GM12874 (cell line): ENCODE data around the gene MPV17.

Source experiments
- TF ChIP-seq, protein P1 (sequence below): IDR thresholded peaks from 2 replicates; pipeline ENCODE4 v1.5.1; 2011; ENCODE audit warnings: low read depth, mild to moderate bottlenecking, control low read depth, low read length, moderate library complexity; ENCODE audit not compliant: insufficient read depth

The MPV17 gene

DNA sequence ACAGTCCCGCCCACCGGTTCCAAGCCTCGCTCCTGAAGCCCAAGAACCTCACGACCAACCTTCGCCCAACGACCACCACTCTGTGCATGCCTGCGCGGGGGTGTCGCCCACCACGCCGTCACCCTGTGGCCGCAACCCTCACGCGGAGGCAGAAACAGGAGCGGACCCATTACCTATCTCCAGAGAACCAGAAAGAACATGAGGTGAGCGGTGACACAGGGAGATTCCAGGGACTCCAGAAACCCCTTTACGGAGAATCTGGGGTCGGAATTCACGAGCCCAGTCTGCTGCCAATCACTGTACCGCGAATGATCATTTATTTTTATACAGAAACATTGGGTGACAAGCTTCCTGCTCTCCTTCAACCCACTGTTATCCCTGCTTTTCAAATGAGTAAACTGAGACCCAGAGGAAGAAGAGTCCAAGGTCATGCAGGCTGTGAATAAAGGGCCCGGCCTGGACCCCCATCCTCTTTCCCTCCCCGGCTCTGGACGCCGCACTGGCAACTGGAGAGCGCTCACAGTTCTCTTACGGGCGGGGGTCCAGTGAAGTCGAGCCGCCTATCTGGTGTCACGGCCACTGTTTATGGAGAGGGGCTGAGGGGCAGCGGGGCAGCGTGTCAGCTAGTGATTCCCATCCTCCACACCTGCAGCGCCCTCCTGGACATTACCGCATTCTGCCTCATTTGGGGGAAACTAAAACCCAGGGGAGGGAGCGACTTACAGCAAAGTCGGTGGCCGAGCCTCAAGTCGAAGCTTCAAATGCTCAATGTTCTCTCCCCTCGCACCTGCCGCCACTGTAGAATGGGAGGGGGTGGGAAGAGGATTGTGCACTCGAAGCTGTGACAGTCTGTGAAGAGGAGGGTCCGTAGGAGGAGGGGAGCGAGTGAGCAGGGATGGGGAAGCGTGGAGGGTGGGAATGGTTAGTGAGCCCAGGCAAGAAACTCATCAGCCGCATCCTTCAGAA lies 59.3 kb downstream of the MPV17 start:
- TF ChIP-seq, protein P1, sequence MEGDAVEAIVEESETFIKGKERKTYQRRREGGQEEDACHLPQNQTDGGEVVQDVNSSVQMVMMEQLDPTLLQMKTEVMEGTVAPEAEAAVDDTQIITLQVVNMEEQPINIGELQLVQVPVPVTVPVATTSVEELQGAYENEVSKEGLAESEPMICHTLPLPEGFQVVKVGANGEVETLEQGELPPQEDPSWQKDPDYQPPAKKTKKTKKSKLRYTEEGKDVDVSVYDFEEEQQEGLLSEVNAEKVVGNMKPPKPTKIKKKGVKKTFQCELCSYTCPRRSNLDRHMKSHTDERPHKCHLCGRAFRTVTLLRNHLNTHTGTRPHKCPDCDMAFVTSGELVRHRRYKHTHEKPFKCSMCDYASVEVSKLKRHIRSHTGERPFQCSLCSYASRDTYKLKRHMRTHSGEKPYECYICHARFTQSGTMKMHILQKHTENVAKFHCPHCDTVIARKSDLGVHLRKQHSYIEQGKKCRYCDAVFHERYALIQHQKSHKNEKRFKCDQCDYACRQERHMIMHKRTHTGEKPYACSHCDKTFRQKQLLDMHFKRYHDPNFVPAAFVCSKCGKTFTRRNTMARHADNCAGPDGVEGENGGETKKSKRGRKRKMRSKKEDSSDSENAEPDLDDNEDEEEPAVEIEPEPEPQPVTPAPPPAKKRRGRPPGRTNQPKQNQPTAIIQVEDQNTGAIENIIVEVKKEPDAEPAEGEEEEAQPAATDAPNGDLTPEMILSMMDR, result no peak

GRCh38 chr2:27262379-27263286 lies 60.3 kb downstream of the MPV17 start, which contains the start of gene SLC30A3:
Gene SLC30A3 (minus strand): TSS chr2:27263047. CDS start chr2:27262906, 141 bp downstream.
- TF ChIP-seq, protein P1, result peak; percentile 7; the same call in 1 of the 2 replicates

DNA sequence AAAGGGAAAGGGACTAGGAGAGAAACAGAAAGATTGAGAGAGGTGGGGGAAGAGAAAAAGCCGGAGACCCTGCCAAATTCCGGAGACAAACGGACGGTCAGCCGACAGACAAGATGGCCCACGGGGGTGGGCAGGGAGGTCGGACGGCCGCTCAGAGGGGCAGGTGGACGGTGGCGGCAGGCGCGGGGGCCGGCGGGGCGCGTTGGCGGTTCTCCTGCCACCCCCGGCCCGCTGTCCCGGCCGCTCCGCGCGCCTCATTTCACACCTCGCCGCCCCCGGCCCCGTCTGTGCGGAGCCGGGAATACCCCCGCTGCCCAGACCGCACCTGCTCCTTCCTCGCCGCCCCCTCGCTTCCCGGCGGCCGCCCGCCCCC lies 61.0 kb downstream of the MPV17 start:
- TF ChIP-seq, protein P1, result no peak

- TF ChIP-seq, protein P1, result no peak
Observed at GRCh38 chr2:27261241-27261925, 61.5 kb downstream of the MPV17 start.
